OCI-LY3 (cell line): ENCODE results near the gene PPP1R26.

Source experiments
- H2AFZ ChIP-seq: fragments of 200-600, 300-600 bp; shearing (Covaris generic); 2 replicates; pipeline ENCODE4 v1.6.0; 2014; ENCODE audit warnings: antibody characterized with exemption, low read depth, low read length
- H3K27ac ChIP-seq: fragments of 200-600, 300-600 bp; sonication (generic); 2 replicates; pipeline ENCODE4 v1.5.1; 2014; ENCODE audit warnings: mild to moderate bottlenecking, low read length, moderate library complexity, mixed read lengths
- H3K27me3 ChIP-seq: fragments of 200-600, 300-600 bp; sonication (generic); 2 replicates; pipeline ENCODE4 v1.6.1; 2014; ENCODE audit warnings: low read depth, low read length, mixed read lengths
- H3K36me3 ChIP-seq: fragments of 200-600, 300-600 bp; sonication (generic); replicated peaks from 2 replicates; pipeline ENCODE3; 2014; ENCODE audit warnings: low read depth, low read length, mixed read lengths
- H3K4me1 ChIP-seq: fragments of 300-600, 200-600 bp; sonication (generic); 2 replicates; pipeline ENCODE4 v1.6.1; 2014; ENCODE audit warnings: low read length, mixed read lengths
- H3K4me2 ChIP-seq: fragments of 200-600, 300-600 bp; sonication (generic); 2 replicates; pipeline ENCODE4 v1.6.1; 2014; ENCODE audit warnings: low read length, mixed read lengths
- H3K4me3 ChIP-seq: fragments of 300-600, 200-600 bp; sonication (generic); 2 replicates; pipeline ENCODE4 v1.5.1; 2014; ENCODE audit warnings: antibody characterized with exemption, mild to moderate bottlenecking, low read length, moderate library complexity
- H3K79me2 ChIP-seq: fragments of 300-600, 200-600 bp; shearing (Covaris generic); 2 replicates; pipeline ENCODE4 v1.6.1; 2014; ENCODE audit warnings: mild to moderate bottlenecking, low read length, mixed read lengths
- H3K9ac ChIP-seq: fragments of 300-600, 200-600 bp; shearing (Covaris generic); 2 replicates; pipeline ENCODE4 v1.6.0; 2014; ENCODE audit warnings: mild to moderate bottlenecking, low read length, moderate library complexity
- H3K9me3 ChIP-seq: fragments of 200-600, 300-600 bp; shearing (Covaris generic); 2 replicates; pipeline ENCODE4 v1.6.1; 2014; ENCODE audit warnings: low read length, mixed read lengths; ENCODE audit not compliant: insufficient read depth
- H4K20me1 ChIP-seq: fragments of 200-600, 300-600 bp; sonication (generic); 2 replicates; pipeline ENCODE4 v1.6.1; 2016; ENCODE audit warnings: low read length, mixed read lengths; ENCODE audit not compliant: insufficient read depth
- EZH2phosphoT487 ChIP-seq: fragments of 200-600 bp; shearing (Covaris generic); IDR thresholded peaks from 2 replicates; pipeline ENCODE4 v1.6.1; 2018; ENCODE audit warnings: antibody characterized with exemption, mixed run types, low read depth
- TF ChIP-seq, protein P1 (sequence below): fragments of 200-600, 300-600 bp; sonication (generic); IDR thresholded peaks from 2 replicates; pipeline ENCODE4 v1.5.1; 2014; ENCODE audit warnings: antibody characterized with exemption, low read length, low read depth

Gene PPP1R26

GRCh38 chr9:135464181-135464580, 15.4 kb upstream of the PPP1R26 start:
- peaks cover 25% of the 10 kb centered on the region for H3K27me3 ChIP-seq
- H3K27ac ChIP-seq: no peak overlapping the region
- no peak overlapping the region for H3K4me2 ChIP-seq
- H3K79me2 ChIP-seq: no peaks in the 10 kb centered on the region
- no peaks in the 10 kb centered on the region for H4K20me1 ChIP-seq
- H3K4me1 ChIP-seq: no peaks in the 10 kb centered on the region
- TF ChIP-seq, protein P1, sequence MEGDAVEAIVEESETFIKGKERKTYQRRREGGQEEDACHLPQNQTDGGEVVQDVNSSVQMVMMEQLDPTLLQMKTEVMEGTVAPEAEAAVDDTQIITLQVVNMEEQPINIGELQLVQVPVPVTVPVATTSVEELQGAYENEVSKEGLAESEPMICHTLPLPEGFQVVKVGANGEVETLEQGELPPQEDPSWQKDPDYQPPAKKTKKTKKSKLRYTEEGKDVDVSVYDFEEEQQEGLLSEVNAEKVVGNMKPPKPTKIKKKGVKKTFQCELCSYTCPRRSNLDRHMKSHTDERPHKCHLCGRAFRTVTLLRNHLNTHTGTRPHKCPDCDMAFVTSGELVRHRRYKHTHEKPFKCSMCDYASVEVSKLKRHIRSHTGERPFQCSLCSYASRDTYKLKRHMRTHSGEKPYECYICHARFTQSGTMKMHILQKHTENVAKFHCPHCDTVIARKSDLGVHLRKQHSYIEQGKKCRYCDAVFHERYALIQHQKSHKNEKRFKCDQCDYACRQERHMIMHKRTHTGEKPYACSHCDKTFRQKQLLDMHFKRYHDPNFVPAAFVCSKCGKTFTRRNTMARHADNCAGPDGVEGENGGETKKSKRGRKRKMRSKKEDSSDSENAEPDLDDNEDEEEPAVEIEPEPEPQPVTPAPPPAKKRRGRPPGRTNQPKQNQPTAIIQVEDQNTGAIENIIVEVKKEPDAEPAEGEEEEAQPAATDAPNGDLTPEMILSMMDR: no peak
- H2AFZ ChIP-seq: no peak overlapping the region
- no peaks in the 10 kb centered on the region for H3K9me3 ChIP-seq
- no peaks in the 10 kb centered on the region for H3K36me3 ChIP-seq
- no peak overlapping the region for H3K4me3 ChIP-seq
- no peak overlapping the region for H3K9ac ChIP-seq

- H3K9ac ChIP-seq: no peak overlapping the region
- H3K27me3 ChIP-seq: peaks cover 29% of the 10 kb centered on the region
- H2AFZ ChIP-seq: no peak overlapping the region
- H3K4me1 ChIP-seq: no peaks in the 10 kb centered on the region
- no peaks in the 10 kb centered on the region for H3K36me3 ChIP-seq
- no peak for TF ChIP-seq EZH2phosphoT487
- TF ChIP-seq, protein P1: no peak
- H3K79me2 ChIP-seq: no peaks in the 10 kb centered on the region
- no peak overlapping the region for H3K4me2 ChIP-seq
- no peak overlapping the region for H3K27ac ChIP-seq
- H4K20me1 ChIP-seq: no peaks in the 10 kb centered on the region
- no peaks in the 10 kb centered on the region for H3K9me3 ChIP-seq
- H3K4me3 ChIP-seq: no peak overlapping the region
Measured at GRCh38 chr9:135468854-135469521, 10.6 kb upstream of the PPP1R26 start.

GRCh38 chr9:135471791-135472640, 7.6 kb upstream of the PPP1R26 start:
- no peak overlapping the region for H3K27ac ChIP-seq
- H2AFZ ChIP-seq: no peak overlapping the region
- H3K36me3 ChIP-seq: no peaks in the 10 kb centered on the region
- no peaks in the 10 kb centered on the region for H4K20me1 ChIP-seq
- H3K79me2 ChIP-seq: no peaks in the 10 kb centered on the region
- no peaks in the 10 kb centered on the region for H3K9me3 ChIP-seq
- H3K27me3 ChIP-seq: peaks cover 26% of the 10 kb centered on the region
- TF ChIP-seq, protein P1: no peak
- TF ChIP-seq EZH2phosphoT487: no peak
- H3K9ac ChIP-seq: no peak overlapping the region
- no peak overlapping the region for H3K4me3 ChIP-seq
- H3K4me2 ChIP-seq: no peak overlapping the region
- H3K4me1 ChIP-seq: no peaks in the 10 kb centered on the region

GRCh38 chr9:135473972-135474543, 5.5 kb upstream of the PPP1R26 start:
- Histone ChIP-seq H2AFZ (no peak overlapping the region), H3K27me3 (peaks cover 23% of the 10 kb centered on the region), H3K79me2 (no peaks in the 10 kb centered on the region), H3K9ac (no peak overlapping the region), H3K4me3 (no peak overlapping the region), H4K20me1 (no peaks in the 10 kb centered on the region), H3K4me1 (peaks cover 4% of the 10 kb centered on the region; the same call in 1 of the 2 replicates), H3K9me3 (no peaks in the 10 kb centered on the region), H3K36me3 (no peaks in the 10 kb centered on the region), H3K4me2 (no peak overlapping the region), H3K27ac (no peak overlapping the region)
- TF ChIP-seq EZH2phosphoT487: no peak
- TF ChIP-seq, protein P1: no peak
